GM04504 (cell line): ENCODE results near the gene NMT2.
"Not testable (repeated sequence)": the region's sequence is repeated elsewhere in the genome, so short reads cannot be mapped to it uniquely, and the experiment has no call there.

Experiments
- DNase-seq: peaks from one replicate; pipeline ENCODE4 v3.0.0-alpha.2; 2012; ENCODE audit warnings: low read depth

Gene NMT2

GRCh38 chr10:15168291-15168785 is at the start of gene NMT2:
Gene NMT2, minus strand, starts transcription at chr10:15168693. Its CDS starts 81 bp downstream, at chr10:15168612.
- no peak for DNase-seq

GRCh38 chr10:15216700-15217099 is 48.2 kb upstream of the NMT2 start:
- no peak for DNase-seq

GRCh38 chr10:15214237-15214636 is 45.7 kb upstream of the NMT2 start:
- no peak for DNase-seq

- no peak for DNase-seq
Measured at GRCh38 chr10:15213461-15213861, 45.0 kb upstream of the NMT2 start.

DNA sequence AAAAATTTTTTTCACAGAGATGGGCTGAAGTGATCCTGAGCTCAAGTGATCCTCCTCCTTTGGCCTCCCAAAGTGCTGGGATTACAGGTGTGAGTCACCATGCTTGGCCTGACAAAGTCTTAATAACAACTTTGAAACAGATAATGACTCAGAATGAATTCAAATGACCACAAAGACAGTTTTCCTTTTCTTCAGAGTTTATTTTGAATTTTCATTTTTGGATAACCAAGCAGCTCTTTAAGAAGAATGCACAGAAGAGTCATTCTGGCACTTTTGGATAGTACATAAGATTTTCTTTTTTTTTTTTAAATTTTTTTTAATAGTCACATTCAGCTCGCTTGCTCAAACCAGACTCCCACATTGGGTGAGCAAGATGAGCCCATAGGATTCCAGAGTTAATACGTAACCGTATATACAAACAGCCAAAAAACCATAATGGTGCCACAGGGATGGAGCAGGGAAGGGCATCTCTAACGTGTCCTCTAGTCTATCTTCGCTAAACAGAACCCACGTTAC is 43.0 kb upstream of the NMT2 start:
- peak; percentile 63 for DNase-seq

DNA sequence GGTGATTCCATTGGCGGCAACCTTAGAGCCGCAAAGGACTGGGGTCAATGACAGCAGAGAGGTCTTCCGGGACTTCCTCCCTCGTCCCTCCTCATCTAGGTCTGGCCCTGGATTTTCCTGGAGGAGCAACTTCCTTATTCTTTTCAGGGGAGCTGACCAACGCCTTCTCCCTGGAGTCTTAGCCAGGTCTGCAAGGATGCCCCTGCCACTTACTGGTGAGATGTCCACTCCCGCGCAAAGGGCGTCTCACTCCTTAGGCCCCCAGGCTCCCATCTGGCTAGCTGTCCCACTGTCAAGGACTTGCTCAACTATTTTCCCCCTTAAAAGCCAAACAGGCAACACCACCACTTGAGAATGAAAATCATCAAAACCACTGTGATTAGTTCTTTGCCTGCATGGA is 42.0 kb upstream of the NMT2 start:
- no peak for DNase-seq

DNA sequence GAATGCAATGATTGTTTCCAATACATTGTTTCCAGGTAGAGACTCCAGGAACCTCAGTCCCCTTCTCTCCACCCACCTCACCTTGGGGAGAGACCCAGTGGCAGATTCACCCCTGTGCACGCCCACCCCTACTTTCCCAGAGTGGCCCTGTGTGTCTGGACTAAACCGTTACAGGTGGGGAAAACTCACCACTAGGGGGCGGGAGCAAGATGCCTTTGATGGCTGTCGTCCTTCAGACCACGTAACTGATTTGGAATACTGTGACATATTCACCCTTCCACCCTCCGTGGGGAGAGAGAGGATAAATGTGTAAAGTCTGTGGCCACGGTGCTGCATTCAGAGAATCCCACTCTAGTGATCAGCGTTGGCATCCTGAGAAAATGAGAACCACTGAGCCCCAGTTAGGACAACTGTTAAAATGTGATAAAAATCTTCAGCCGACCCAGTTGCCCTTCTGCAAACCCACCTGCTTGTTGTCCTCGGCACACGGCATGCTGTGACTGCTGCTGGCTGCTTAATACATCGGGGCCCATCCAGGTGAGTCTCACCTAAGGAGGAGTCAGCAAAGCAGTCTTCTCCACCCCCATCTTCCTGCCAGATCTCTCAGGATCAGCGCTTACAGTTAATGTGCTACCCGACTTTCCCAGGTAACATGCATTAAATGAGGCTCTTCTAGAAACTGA is 41.5 kb upstream of the NMT2 start:
- peak; percentile 44 for DNase-seq

- DNase-seq, result no peak
Measured at GRCh38 chr10:15208221-15208620, 39.7 kb upstream of the NMT2 start.

- not testable (repeated sequence) for DNase-seq
Measured at GRCh38 chr10:15207410-15207809, 38.9 kb upstream of the NMT2 start.

- DNase-seq, result no peak
Measured at GRCh38 chr10:15202639-15203038, 34.1 kb upstream of the NMT2 start.

DNA sequence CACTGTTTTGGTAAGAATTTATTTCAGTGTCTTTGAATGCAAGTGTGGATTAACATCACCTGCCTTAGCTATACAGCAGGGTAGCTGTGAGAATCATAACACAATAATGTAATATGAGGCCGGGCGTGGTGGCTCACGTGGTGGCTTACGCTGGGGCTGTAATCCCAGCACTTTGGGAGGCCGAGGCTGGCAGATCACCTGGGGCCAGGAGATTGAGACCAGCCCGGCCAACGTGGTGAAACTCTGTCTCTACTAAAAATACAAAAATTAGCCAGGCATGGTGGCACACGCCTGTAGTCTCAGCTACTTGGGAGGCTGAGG is 33.8 kb upstream of the NMT2 start:
- DNase-seq, result not testable (repeated sequence)

GRCh38 chr10:15201589-15202300 is 33.3 kb upstream of the NMT2 start:
- no peak for DNase-seq

GRCh38 chr10:15200626-15201025 is 32.1 kb upstream of the NMT2 start:
- DNase-seq, result peak; percentile 55

- no peak for DNase-seq
Measured at GRCh38 chr10:15197911-15198310, 29.4 kb upstream of the NMT2 start.

DNA sequence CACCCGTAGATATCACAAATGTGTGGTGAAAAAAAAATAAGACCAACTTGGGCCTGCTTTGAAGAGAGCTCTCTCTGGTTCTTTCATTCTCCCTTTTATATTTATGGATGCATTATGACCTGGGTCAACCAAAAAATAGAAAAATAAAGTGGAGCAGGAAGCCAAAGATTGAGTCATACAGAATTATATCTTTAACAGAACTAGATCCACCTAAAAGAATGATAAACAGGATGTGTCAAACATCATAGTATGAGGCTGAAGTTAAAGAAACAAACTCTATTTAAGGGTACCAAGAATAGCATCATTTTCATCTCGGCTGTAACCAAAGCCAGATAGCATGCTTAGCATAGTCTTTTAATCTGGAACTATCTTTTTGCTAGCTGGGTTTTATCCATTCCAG is 28.8 kb upstream of the NMT2 start:
- peak; percentile 44 for DNase-seq

DNA sequence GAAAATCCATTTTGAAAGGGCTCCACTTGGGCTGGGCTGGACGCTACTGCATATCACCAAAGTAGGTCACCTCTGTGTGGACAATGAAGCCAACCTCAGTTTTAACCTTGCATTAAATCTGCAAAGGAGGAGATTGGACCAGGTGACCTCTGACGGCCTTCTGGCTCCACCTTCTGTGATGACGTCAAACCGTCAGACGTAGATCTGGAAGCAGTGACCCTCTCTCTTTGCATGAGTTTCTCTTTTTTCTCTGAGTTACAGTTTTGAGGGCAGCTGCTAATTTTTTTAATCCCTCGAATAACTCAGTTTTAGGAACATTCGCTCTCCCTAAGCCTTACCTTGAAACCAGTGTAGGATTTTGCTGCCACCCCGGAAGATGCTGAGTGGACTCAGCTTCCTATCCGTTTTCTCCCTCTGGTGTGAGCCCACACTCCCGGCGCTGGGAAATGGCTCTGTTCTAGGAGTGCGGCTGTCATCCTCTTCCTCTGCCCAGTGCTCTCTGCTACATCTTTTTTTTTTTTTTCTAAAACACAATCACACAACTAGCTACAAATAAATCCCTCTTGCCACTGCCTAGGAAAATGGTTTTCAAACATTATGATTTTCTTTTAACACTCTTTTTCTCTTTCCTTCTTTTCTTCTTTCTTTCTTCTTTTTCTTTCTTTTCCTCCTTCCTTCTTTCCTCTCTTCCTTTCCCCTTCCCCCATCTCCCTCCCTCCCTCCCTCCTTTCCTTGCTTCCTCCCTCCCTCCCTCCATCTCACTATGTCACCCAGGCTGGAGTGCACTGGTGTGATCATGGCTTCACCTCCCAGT is 27.7 kb upstream of the NMT2 start:
- DNase-seq, result no peak

DNA sequence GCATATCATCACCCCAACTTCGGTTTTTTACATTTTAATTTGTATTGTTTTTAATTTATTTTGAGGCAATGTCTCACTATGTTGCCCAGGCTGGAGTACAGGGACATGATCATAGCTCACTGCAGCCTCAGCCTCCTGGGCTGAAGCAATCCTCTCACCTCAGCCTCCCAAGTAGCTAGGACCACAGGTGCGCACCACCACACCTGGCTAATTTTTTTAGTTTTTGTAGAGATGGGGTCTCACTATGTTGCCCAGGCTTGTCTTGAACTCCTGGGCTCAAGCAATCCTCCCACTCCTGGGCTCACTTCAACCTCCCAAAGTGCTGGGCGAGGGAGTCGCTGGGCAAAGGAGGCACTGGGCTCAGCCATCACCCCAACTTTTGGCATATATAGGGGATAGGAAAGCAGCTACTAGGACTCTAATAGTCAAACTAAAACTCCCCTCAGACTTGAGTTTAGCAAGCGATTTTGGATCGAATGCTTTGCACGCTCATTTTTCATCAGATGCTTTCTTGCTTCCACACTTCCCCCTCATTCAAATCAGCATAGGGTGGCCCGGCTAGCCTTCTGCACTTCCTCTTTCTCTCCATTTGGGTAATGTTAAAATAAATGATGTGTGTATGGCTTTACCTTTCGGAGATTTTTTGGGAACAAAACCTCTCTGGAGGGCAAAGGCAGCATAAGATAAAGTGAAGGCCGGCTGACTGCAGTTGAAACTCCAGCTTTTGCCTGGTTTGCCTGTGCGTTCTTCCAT is 20.8 kb upstream of the NMT2 start:
- no peak for DNase-seq

- no peak for DNase-seq
Measured at GRCh38 chr10:15188603-15189002, 20.1 kb upstream of the NMT2 start.

GRCh38 chr10:15183689-15184481 is 15.4 kb upstream of the NMT2 start:
- no peak for DNase-seq

DNA sequence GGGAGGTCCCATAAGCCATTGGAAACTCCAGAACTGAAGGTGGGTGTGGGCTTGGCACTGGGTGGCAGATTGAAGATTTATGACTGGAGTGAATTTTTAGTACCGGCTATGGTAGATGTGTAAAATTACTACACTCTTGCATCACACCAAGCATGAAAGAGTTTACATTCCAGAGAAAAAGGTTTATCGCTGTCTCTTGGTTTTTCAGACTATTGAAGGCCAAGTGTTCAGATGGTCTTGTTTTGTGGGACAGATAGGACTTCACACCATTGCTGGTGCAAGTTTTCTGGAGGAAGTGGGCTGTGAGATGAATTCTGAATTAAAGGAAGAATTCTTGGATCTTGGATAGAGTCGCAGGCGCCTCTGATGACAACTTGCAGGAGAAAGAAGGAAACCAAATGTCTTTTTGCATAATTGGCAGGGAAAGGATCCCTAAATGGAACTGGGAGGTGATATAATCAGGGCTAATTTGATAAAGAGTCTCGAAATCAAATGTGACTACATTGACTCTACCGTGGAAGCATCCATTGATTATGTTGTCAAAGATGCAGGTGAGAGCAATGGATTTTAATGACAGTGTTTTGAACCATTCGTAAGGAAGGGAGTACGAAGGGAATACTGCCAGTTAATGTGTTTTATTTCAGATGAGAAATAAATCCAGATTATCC is 14.2 kb upstream of the NMT2 start:
- no peak for DNase-seq
